ENCODE results near the gene SIM2.

The SIM2 gene

DNA sequence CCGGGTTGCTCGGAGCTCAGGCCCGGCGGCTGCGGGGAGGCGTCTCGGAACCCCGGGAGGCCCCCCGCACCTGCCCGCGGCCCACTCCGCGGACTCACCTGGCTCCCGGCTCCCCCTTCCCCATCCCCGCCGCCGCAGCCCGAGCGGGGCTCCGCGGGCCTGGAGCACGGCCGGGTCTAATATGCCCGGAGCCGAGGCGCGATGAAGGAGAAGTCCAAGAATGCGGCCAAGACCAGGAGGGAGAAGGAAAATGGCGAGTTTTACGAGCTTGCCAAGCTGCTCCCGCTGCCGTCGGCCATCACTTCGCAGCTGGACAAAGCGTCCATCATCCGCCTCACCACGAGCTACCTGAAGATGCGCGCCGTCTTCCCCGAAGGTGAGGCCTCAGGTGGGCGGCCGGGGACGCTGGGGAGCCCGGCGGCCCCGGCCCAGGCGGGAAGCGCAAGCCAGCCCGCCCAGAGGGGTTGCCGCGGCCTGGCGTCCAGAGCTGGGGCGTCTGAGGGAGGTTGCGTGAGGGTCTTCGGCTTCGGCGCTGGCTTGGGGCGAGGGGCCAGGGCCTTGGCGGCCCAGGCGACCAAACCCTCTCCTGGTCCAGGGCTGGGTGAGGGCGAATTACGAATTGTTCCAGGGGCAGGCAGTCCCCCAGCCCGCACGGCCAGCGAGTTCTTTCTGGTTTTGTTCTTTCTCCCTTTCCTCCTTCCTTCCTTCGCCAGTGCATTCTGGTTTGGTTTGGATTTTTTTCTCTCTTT lies 805 bp downstream of the SIM2 start:
- DNase-seq (ENCODE audit: low spot score): peak; percentile 12

DNA sequence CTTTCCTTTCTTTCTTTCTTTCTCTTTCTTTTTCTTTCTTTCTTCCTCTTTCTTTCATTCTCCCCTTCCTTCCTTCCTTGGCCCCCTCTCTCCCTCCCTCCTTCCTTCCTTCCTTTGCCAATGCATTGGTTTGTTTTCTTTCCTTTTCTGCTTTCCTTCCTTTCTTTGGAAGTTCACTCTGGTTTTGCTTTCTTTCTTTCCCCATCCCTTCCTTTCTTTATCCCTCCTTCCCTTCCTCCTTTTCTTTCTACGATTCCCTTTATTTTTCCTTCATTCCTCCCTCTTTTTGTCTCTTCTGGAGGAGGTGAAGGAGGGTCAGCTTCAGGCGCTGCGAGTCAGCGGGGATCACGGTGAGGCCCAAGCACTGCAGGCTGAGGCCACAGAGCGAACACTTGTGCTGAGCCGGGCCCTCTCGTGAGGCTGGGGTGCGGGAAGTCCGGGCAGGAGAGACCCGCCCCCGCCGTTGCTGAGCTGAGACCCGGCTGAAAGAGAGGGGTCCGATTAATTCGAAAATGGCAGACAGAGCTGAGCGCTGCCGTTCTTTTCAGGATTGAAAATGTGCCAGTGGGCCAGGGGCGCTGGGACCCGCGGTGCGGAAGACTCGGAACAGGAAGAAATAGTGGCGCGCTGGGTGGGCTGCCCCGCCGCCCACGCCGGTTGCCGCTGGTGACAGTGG lies 1.5 kb downstream of the SIM2 start:
- peak; percentile 59 for DNase-seq (ENCODE audit: low spot score)

DNA sequence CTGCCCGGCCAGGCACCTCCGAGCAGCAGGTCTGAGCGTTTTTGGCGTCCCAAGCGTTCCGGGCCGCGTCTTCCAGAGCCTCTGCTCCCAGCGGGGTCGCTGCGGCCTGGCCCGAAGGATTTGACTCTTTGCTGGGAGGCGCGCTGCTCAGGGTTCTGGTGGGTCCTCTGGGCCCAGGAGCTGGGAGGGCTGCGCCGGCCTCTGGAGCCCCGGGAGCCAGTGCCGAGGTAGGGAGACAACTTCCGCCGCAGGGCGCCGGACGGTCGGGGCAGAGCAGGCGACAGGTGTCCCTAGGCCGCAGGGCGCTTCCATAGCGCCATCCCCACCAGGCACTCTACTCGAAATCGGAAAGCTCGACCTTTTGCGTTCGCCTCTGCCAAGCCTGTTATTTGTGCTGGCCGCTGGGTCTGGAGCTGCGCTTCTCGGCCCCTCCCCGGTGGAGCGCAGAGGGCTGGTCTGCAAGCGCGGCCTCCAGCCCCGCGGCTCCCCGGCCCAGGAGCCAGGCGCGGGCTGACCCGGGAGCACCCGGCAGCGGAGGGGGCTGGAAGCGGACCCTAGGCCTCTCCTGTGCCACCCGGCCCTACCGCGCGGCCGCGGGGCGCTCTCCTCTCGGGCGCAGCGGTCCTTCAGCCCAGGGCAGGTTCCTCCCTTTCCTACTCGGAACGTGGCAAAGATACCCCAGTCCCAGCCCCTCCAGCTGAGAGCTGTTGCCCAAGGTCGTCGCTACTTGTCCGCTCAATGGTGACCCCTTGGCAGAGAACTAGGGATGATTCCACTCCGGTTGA lies 2.2 kb downstream of the SIM2 start:
- DNase-seq (ENCODE audit: low spot score): peak; percentile 51

DNA sequence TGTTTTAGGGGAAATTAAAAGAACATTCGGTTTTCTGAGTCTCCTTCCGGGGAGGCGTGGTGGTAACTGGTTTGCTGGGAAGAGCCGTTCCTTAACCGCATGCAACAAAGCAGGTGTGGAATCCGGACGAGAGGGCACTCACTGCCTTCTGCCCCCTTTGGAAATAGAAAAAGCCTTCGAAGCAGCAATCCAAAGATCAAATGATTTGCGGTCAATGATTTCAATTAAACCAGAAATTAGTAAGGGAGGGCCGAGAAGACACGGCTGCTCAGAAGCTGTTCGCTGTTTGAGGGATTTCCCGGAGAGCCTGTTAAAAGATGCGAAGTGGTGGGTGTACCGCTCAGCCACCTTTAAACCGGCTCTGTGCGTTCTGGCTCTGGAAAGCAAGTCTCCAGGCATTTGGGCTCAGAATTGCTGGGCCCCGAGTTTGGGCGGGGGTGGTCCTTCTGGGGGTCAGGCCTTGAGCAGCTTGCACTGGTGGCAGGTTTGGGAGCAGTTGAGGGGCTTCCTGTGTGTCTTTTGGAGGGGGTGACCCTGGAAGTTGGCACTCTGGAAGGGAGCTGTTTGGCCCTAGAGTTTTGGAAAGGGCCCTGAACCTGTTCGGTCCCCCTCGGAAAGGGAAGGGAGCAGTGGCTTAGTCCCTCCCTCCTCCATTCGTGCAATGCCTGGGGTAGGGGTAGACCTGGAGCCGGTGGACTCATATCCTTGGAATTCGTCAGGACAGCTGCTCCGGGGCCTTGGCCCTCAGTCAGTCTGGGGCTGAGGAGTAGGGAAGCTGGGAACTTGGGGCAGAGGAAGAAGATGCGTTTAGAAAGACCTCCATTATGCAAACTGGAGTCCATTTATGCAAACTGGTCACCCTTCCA lies 3.1 kb downstream of the SIM2 start:
- peak; percentile 72 for DNase-seq (ENCODE audit: low spot score)

DNA sequence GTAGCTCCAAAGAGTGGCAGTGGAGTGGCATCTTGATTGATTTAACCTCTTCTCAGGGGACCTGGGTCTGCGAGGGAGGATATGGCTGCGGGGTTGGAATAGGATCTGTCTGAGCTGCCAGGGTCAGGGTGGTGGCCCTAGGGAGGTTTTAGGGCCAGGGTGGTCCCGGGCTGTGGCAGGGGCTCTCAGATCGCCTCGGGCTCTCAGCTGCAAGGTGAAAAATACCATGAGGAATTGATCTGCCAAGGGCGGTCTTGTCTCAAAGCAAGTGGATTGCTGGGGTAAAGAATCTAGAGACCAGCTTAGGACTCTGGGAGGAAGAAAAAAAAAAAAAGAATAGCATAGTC lies 3.7 kb downstream of the SIM2 start:
- no peak for DNase-seq (ENCODE audit: low spot score)

DNA sequence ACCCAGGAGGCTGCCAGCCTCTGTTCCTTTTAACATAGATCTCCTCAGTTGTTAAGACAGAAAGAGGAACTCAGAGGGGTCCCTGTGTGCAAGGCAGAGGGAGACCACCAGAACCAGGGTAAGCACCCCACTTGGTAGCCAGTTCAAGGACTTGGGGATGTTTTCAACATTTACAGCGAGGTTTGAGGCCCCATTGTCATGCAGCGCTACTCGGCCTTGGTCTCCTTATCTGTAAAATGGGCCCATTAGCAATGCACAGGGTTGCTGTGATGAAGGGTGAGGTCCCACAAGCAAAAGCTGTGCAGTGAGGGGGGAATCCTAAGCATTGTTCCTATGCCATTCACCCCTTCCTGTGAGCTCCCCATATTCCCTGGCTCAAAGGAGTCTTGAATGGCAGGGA lies 4.2 kb downstream of the SIM2 start:
- DNase-seq (ENCODE audit: low spot score): no peak

DNA sequence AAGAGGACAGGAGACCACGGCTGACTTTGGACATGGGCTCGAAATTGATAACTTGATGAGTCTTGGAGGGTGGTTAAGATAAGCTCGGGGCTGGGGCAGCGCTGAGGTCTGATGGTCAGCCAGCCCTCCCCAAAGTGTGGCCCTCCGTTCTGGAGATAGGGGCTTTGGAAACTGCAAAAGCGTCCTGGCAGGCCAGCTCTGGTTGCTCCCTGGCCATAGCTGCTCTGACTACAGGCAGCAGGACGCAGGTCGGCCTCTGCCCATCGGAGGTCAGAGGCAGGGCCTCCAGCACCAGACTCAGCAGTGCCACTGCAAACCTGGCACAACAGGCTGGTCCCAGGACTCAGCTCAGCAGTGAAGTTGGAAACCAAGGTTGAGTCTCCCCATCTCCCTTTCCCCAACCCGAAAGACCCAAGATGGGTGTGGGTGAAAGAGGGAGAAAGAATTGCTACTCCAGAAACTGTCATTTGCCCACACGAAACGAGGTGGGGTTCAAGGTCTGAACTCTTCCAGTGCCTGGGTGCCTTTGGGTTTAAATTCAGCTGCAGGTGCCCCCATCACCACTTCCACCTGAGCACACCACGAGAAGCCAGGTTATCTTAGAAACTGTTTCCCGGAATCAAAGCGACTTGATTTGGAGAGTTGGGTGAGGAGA lies 4.8 kb downstream of the SIM2 start:
- no peak for DNase-seq (ENCODE audit: low spot score)

DNA sequence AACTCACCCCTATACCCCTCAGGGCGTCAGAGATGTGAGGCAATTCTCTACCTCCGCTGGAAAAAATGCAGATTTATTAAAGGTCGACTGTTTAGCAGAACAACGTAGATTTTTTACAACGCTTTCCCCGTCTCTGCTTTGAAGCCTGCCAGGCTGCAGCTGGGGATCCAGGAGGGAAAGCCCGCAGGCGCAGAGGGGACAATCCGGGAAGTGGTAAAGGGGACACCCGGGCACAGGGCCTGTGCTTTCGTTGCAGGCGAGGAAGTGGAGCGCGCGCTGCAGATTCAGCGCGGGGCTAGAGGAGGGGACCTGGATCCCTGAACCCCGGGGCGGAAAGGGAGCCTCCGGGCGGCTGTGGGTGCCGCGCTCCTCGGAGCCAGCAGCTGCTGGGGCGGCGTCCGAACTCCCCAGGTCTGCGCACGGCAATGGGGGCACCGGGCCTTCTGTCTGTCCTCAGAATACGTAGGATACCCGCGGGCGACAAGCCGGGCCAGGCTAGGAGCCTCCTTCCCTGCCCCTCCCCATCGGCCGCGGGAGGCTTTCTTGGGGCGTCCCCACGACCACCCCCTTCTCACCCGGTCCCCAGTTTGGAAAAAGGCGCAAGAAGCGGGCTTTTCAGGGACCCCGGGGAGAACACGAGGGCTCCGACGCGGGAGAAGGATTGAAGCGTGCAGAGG lies 5.5 kb downstream of the SIM2 start:
- DNase-seq (ENCODE audit: low spot score): no peak

DNA sequence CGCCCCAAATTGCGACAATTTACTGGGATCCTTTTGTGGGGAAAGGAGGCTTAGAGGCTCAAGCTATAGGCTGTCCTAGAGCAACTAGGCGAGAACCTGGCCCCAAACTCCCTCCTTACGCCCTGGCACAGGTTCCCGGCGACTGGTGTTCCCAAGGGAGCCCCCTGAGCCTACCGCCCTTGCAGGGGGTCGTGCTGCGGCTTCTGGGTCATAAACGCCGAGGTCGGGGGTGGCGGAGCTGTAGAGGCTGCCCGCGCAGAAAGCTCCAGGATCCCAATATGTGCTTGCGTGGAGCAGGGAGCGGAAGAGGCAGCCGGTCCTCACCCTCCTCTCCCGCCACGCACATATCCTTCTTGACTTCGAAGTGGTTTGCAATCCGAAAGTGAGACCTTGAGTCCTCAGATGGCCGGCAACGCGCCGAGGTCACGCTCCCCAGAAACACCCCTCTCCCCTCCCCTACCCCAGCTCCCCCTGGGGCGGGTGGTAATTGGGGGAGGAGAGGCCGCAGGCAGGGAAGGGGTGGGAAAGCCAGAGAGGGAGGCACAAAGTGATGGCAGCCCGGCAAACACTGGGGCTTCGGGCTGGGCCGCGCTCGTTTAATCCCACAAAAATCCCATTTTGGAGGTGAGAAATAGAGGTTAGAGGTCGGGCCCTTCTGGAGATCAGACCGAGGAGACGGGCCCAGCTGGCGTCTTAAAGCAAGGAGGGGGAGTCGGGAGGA lies 6.2 kb downstream of the SIM2 start:
- no peak for DNase-seq (ENCODE audit: low spot score)

DNA sequence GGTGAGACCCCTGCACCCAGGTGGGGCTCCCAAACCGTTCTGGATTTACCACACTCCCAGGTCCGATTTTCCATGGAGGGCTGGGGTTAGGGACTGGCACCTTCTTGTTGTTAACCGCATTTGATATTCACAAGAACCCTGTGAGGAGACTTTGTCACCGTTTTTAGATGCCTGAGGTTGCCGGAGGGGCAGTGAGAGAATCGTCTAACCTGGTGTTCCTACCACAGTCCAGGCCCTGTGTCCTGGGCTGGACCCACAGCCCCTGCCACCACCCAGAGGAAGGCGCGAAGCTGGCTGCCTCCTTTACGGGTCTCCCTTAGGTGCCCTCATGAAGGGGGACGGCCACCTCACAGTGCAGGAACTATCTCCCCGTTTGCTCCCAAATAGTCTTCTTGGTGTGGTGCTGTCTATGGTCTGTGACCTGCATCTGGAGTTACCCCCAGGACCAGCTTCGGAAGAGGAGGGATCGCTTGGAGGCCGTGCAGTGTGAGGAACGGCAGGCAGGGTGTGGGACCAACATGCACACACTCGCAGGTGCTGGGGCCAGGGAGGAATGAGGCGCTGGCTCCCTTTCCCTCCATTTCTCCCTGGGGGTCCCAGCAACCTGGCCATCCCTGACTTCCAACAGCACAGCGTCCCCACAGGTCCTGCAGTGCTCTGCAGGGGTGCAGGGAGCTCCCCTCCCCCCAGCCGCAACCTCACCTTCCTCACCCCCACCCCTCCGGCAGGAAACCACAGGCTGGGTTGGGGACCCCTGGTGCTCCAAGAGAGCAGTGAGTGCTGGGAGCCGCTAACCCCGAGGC lies 7.0 kb downstream of the SIM2 start:
- DNase-seq (ENCODE audit: low spot score): no peak

DNA sequence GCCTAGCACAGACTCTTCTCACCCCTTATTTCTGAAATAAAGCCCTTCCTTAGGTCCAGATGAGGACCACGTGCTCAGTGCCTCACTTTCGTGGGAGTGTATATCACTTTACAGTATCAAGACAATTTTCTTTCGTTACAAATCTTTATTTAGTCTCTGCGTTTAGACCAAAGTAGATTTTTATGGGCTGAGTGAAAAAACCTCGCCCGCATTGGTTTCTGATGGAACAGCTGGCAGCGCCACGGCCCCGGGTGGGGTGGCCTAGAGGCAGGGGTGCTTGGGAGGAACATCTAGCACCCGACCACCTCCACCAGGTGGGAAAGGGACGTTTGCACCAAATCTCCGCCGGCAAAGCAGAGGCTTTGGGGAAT lies 7.6 kb downstream of the SIM2 start:
- DNase-seq (ENCODE audit: low spot score): no peak

DNA sequence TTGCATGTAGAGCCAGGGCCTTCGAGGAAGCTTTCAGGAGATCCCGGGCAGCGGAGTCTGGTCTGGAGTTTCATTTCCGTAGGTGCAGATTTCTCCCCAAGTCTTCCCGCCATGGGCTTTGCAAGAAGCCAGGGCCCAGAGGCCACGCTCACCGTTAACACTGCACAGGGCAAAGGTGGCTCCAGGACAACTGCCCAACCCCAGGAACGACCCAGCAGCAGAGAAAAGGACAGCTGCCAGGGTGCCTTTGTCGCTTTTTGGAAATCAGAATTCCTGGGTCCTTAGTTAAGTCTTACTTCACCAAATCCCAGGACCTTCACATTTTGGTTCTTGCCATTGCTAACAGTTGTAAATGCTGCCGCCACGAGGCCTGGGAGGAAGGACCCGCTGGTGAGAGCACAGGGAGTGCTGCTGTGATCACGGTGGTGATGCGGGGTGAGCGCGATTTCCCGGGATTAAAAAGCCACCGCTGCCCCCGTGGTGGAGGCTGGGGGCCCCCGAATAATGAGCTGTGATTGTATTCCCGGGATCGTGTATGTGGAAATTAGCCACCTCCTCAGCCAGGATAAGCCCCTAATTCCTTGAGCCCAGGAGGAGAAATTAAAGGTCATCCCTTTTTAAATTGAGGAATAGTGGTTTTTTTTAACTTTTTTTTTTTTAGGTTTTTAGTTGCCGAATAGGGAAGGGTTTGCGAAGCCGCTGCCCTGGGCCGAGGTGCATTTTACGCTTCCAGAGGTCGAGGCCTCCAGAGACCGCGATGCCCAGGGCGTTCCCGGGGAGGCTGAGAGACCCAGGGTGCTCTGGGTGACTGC lies 8.2 kb downstream of the SIM2 start:
- DNase-seq (ENCODE audit: low spot score): no peak

DNA sequence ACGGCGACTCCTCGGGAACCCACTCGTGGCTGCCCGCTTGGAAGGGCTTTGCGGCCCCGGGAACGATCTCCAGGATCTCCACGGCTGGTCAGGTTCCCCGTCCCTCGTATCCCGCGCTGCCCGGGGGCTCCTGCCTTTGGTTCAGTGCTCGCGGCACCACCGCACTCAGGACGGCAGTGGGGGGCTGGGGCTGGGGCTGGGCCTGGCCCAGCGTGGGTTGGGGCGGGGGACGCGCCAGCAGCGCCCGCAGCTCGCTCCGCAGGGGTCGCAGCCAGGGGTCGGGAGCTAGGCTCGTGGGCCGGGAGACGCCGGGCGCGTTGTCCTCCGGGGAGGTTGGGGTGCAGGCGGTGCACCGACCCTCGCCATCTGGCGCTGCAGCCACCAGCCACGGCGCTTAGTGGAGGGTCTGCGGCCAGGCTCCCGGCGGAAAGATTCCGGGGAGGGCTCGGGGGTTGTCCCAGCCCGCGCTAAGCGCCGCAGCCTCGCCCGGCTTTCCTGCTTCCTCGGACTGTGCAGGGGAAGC lies 8.9 kb downstream of the SIM2 start:
- DNase-seq (ENCODE audit: low spot score): no peak

DNA sequence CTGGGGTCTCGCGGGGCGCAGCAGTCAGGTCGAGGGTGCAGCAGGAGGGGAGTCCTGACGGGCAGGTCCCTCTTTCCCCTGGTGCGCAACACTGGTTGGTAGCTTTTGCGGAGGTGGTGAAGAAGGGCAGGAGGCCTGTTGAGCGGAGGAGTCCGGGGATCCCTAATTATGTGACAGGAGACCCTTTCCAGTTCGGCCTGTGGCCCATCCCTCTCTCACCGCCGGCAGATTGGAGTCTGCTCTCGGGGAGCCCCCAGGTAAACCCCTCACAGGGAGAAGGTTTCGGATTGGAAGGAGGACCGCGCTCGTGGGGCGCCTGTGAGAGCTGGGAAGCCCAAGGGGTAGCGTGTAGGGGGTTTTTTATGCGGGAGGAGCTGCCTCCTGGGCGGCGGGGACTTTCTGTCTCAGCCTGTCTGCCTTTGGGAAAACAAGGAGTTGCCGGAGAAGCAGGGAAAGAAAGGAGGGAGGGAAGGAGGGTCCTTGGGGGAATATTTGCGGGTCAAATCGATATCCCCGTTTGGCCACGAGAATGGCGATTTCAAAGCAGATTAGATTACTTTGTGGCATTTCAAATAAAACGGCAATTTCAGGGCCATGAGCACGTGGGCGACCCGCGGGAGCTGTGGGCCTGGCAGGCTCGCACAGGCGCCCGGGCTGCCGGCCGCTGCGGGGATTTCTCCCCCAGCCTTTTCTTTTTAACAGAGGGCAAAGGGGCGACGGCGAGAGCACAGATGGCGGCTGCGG lies 9.5 kb downstream of the SIM2 start:
- no peak for DNase-seq (ENCODE audit: low spot score)

DNA sequence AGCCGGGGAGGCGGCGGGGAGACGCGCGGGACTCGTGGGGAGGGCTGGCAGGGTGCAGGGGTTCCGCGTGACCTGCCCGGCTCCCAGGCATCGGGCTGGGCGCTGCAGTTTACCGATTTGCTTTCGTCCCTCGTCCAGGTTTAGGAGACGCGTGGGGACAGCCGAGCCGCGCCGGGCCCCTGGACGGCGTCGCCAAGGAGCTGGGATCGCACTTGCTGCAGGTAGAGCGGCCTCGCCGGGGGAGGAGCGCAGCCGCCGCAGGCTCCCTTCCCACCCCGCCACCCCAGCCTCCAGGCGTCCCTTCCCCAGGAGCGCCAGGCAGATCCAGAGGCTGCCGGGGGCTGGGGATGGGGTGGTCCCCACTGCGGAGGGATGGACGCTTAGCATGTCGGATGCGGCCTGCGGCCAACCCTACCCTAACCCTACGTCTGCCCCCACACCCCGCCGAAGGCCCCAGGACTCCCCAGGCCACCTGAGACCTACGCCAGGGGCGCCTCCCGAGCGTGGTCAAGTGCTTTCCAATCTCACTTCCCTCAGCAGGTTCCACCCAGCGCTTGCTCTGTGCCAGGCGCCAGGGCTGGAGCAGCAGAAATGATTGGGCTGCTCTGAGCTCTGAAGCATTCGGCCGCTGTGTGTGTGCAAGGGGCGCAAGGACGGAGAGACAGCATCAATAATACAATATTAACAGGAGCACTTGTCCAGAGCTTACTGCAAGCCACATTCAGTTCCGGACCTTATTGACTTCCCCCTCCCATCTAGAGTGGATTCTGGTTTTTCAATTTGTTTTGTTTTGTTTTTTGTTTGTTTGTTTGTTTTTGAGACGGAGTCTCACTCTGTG lies 10.3 kb downstream of the SIM2 start:
- DNase-seq (ENCODE audit: low spot score): no peak

DNA sequence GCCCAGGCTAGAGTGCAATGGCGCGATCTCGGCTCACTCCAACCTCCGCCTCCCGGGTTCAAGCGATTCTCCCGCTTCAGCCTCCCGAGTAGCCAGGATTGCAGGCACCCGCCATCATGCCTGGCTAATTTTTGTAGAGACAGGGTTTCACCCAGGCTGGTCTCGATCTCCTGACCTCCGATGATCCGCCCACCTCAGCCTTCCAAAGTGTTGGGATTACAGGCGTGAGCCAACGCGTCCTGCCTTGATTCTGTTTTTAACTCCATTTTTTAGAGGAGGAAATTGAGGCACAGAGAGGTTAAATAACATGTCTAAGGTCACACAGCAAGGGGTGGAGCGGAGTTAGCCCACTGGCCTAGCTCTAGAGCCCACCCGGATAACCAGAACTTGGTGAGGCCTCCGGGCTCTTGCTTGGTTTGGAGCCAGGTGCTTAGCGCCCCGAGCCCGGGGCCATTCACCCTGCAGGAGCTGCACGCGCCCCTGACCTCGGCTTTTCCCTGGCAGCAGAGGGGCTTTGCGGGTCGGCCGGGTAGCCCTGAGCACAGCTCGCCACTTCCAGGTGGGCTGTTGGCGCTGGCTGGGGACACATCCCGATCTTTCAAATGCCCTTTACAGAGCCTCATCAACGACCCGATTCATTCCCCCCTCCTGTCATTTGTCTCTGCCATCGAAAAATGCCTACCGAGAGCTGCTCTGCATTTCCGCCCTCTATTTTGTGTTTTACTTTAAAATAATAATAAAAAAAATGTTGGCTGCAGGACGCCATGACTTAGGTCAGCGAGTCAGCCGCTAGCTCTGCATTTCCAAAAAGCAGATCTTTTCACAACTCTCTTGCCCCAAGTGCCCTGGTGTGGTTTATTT lies 11.2 kb downstream of the SIM2 start:
- no peak for DNase-seq (ENCODE audit: low spot score)
